ENCODE measurements around the gene SPRY1.

SPRY1 gene

DNA sequence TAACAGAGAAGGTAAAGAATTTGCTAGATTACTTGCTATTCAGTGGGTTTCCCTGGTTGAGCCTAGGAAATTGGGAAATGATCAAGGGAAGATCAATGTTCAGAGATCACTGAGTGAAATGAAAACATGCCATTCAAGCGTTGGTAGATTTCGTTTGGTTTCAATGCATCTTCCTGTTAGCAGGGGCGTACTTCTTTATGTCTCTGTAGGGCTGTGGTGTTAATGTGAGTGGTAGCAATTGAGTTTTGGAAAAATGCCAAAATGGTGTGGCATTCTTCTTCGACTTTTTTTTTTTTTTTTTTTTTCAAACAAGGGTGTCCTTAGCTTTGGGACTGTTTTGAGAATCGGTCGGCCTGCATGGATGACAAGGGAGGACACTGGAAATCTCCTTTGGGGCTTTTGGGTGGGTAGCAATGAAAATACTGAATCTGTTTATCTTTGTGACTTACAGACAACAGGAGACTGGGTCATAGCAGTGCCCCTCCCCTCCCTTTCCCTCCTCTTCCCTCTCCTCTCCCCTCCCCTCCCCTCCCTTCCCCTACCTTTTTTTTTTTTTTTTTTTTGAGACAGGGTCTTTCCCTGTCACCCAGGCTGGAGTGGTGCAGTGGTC lies 50.4 kb downstream of the SPRY1 start:
- DNase-seq: no peak

DNA sequence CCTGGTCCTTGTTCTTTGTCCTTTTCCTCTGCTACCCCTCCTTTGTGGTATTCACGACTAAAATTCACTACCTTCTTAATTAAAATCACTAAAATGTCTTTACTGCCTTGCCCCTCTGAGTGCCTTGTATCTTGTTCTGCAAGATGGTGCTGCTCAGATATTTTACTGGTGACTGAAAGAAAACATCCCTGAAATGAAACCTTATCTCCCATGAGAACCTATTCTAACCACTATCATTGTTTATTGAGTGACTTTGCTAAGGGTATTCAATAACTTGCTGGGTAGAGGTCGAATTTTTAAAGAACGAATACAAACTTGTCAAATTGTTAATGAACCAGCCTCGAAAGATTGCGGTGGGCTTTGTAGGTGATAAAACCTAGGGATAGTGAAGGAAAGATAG lies 52.8 kb downstream of the SPRY1 start:
- no peak for DNase-seq

DNA sequence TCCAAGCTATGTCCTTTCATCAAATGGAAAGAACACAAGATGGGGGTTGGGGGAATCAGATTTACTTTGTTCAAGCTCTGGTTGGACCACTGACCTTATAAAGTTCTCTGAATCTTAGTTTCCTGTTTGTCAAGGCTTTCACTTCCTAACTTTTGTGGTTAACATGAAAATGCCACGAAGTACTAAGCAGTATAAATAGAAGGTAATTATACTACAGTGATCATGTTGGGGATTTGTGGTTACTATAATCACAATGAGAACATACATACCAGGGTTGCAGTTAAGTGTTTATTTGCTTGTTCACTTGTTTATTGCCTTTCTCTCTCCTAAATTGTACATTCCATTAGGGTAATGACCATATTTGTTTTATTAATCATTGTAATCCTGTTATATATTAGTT lies 53.2 kb downstream of the SPRY1 start:
- DNase-seq: no peak

DNA sequence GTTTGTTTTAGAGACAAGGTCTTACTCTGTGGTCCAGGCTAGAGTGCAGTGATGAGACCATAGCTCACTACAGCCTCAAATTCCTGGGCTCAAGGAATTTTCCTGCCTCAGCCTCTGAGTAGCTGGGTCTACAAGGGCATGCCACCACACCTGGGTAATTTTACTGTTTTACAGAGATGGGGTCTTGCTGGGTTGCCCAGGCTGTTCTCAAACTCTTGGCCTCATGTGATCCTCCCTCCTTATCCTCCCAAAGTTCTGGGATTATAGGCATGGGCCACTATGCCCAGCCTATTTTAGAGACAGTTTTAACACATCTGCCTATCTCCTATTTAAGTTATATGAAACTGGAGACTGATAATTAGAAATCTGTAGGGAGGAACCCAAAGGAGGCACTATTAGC lies 53.8 kb downstream of the SPRY1 start:
- DNase-seq: no peak

DNA sequence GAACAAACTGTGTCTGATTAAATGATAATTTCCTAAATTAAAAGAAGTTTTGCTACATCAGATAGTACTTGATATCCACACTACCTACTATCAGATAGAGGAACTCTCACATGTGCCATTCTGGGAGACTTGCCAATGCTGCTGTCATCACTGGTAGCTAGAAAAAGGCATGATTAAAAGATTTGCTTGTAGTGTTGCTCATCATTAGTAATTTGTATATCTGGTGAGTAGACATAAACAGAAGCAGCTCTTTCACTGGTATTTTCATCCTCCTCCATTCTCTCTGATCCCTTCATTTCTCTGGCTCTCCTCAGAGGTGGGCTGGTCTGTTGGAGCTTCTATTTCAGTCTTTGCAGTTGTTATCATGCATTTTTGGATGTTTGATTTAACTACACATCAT lies 56.0 kb downstream of the SPRY1 start:
- no peak for DNase-seq

DNA sequence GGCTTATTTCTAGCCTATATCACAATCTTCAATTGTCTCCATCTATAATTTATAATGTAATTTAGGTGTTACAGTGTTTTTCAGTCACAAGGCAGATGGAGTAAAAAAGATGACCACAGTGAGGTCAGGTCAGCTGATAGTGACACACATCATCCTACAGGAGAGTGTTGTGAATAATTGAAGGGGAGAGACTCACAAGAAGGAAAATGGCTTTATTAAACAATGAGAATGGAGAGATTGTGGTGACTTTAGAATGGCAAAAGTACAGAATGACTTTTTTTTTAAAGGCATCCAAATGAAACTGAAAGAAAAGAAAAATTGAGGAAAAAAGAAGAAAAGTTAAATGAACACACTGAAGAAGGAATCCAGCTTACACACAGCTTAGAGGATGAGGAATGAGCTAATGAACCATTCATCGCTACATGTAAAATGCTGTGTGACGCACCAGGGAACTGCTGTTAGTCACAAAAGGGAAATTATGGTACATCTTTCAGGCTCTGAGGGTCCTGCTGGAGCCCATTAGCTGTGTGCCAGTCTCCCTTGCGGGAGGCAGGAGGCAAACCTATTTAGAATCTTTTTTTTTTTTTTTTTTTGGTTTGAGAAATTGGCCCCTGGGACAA lies 56.6 kb downstream of the SPRY1 start:
- DNase-seq: no peak
